Fibroblast of pulmonary artery (primary cell): ENCODE measurements around the gene FBLN2.
A peak's percentile ranks its signal among the peaks of the same experiment; 100 is the strongest.

Source experiments
- DNase-seq: peaks from one replicate; pipeline ENCODE4 v3.0.0-alpha.2; 2010; ENCODE audit warnings: low read depth
- H3K4me3 ChIP-seq: replicated peaks from 2 replicates; pipeline ENCODE4 v1.5.1; 2011; ENCODE audit warnings: low read depth, mild to moderate bottlenecking, control low read depth, low read length, moderate library complexity
- TF ChIP-seq, protein P1 (sequence below): IDR thresholded peaks from 2 replicates; pipeline ENCODE4 v1.5.1; 2011; ENCODE audit warnings: mild to moderate bottlenecking, control low read depth, low read length, inconsistent platforms; ENCODE audit errors: missing control alignments

FBLN2 gene

DNA sequence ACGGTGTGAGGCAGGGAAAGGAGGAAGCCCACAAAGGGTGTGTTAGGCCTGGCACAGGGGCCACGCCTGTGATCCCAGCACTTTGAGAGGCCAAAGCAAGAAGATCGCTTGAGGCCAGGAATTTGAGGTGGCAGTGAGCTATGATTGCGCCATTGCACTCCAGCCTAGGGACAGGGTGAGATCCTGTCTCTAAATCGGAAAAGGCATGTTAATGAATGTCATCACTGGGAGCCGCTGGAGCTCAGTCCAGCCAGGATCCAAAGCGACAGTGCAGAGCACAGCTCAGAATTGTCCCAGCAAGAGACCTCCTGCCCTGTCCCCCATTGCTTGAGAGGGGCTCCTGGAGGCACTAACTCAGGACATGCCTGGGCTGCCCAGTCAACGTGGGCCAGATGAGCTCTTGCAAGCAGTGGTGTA, 15.0 kb upstream of the FBLN2 start:
- no peak for DNase-seq
- TF ChIP-seq, protein P1, sequence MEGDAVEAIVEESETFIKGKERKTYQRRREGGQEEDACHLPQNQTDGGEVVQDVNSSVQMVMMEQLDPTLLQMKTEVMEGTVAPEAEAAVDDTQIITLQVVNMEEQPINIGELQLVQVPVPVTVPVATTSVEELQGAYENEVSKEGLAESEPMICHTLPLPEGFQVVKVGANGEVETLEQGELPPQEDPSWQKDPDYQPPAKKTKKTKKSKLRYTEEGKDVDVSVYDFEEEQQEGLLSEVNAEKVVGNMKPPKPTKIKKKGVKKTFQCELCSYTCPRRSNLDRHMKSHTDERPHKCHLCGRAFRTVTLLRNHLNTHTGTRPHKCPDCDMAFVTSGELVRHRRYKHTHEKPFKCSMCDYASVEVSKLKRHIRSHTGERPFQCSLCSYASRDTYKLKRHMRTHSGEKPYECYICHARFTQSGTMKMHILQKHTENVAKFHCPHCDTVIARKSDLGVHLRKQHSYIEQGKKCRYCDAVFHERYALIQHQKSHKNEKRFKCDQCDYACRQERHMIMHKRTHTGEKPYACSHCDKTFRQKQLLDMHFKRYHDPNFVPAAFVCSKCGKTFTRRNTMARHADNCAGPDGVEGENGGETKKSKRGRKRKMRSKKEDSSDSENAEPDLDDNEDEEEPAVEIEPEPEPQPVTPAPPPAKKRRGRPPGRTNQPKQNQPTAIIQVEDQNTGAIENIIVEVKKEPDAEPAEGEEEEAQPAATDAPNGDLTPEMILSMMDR, result no peak
- no peak overlapping the region for H3K4me3 ChIP-seq

DNA sequence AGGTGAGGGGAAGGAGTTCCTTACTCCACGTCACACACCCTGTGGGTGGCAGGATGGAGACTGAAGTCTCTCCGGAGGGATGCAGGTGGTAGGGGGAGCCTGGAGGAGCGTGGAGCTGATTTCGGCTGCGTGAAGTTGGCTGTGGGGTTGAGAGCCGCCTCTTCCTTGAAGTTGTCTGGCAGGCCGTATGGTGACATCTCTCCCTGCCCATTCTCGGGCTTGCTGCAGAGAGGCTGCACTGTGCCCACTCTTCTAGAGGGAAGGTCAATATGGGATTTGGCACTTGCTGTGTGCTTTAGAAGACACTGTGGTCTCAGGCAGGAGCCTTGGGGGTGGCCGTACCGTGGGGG, 13.4 kb upstream of the FBLN2 start:
- H3K4me3 ChIP-seq, result no peak overlapping the region

DNA sequence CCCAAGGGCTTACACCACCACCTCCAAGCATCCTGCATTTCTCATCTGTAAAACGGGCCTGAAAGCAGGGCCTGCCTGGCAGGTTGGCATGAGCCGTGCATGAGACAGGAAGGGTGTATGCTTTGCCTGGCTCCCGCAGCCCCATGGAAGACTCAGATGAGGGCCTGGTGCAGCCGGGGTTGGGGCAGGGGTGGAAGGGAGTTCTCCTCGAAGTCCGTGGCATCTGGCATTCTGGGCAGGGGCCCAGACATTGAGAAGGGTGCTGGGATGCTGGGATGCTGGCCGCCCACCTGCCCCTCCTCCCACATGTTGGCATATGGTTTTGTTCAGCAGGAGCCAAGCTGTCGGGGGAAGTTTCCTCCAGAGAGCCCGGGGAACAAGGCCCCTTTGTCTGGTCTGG, 13.0 kb upstream of the FBLN2 start:
- TF ChIP-seq, protein P1, result no peak
- no peak overlapping the region for H3K4me3 ChIP-seq
- no peak for DNase-seq

More for the DNA sequence above, 13.4 kb upstream of the FBLN2 start:
- no peak for DNase-seq
- TF ChIP-seq, protein P1, result no peak

DNA sequence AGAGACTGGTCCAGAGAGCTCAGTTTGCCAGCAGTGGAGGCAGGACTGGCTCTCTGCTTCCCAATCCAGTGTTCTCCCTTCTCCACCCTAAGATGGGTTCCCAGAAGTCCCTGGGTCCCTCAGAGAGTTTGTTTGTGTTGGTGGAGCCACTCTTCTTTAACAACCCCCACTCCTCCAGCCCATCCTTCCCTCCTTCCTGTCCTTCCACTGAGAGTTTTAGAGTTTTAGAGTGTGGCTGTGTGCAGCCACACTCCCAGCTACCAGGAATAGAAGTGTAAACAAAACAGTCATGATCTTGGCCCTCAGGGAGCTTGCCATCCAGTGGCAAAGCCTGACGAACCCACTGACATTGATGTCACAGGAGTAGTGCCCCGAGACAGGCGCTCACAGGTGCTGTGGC, 12.5 kb upstream of the FBLN2 start:
- no peak overlapping the region for H3K4me3 ChIP-seq
- no peak for DNase-seq
- TF ChIP-seq, protein P1, result no peak

DNA sequence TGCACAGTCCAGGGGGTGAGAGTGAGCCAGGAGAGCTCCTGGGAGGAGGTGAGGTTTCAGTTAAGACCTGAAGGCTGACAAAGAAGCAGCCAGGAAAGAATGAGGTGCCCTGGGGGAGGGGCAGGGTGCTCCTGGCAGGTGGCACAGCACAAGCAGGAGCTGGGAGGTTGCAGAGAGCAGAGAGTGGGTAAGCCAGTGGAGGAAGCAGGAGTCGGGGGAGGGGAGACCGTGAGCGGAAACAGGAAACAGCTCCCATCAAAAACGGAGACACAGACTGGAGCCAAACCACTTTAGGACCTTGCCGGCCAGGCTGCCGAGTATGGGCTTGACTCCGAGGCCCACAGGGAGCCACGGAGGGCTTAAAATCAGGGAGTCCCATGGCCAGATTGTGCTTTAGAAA, 12.1 kb upstream of the FBLN2 start:
- peak; percentile 29 for DNase-seq
- H3K4me3 ChIP-seq, result no peak overlapping the region
- TF ChIP-seq, protein P1, result no peak

DNA sequence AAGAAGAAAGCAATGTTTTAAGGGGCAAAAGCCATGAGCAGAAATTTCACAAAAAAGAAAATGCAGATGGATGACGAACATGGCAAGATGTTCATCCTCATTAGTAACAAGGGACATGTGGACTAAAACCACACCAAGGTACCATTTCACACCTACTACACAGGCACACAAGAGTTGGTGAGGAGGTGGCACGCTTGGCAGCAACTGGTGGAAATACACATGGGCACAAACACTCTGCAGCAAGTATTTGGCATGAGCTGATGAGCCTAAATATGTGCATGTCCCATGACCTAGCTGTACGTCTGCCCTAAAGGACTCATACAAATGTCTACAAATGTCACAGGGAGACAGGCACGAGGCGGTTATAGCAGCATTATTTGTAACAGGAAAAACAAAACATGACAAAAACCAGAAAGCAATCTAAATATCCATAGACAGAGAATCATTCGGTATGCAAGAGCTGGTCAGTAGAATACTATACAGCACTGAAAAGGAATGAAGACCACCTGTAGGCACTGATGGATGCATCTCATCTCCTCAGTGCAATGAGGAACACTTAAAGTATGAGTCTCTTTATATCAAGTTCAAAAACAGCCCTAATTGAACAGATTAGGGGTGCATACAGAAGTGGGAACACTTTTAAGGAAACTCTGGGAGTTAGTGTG, 11.5 kb upstream of the FBLN2 start:
- no peak overlapping the region for H3K4me3 ChIP-seq
- no peak for DNase-seq
- TF ChIP-seq, protein P1, result no peak

DNA sequence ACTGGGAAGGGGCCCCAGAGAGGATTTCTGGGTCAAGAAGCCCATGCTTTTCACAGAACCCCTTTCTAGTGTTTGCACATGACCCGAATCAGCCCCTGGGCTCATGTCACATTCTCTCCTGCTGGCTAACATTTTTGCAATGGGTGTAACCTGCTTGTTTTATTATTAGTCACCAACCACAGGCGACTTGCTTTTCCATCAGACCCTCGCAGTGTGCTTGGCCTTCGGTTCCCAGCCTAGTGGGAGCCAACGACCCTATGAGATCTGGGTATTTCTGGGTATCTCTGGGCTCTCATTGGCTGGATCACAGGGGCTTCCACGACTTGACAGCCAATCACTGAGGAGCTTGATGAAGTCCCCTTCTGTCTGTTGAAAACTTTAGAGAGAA, 11.0 kb upstream of the FBLN2 start:
- peak; percentile 84 for DNase-seq
- TF ChIP-seq, protein P1, result no peak
- no peak overlapping the region for H3K4me3 ChIP-seq
